GM18858 (cell line): Measurements from ENCODE around the gene MPHOSPH9.

ENCODE experiments used
- ATAC-seq: cut with Tn5 transposase; IDR thresholded peaks from one replicate; pipeline ENCODE4 v1.9.1; 2021; ENCODE audit not compliant: unreplicated experiment

Gene MPHOSPH9

GRCh38 chr12:123131291-123131832 lies 101.6 kb downstream of the MPHOSPH9 start:
- no peak for ATAC-seq

- ATAC-seq, result no peak
Observed at GRCh38 chr12:123129621-123130020, 103.3 kb downstream of the MPHOSPH9 start.

GRCh38 chr12:123127182-123127495 lies 105.8 kb downstream of the MPHOSPH9 start:
- ATAC-seq, result no peak

GRCh38 chr12:123126294-123127181 lies 106.4 kb downstream of the MPHOSPH9 start:
- ATAC-seq, result no peak

GRCh38 chr12:123122626-123123025 lies 110.3 kb downstream of the MPHOSPH9 start:
- no peak for ATAC-seq

- ATAC-seq, result no peak
Observed at GRCh38 chr12:123121670-123122069, 111.3 kb downstream of the MPHOSPH9 start.

- peak; percentile 19 for ATAC-seq
Observed at GRCh38 chr12:123120452-123121166, 112.3 kb downstream of the MPHOSPH9 start.

- peak; percentile 83 for ATAC-seq
Observed at GRCh38 chr12:123119808-123120207, 113.1 kb downstream of the MPHOSPH9 start.

- no peak for ATAC-seq
Observed at GRCh38 chr12:123118497-123118896, 114.4 kb downstream of the MPHOSPH9 start.

- ATAC-seq, result no peak
Observed at GRCh38 chr12:123115409-123116121, 117.4 kb downstream of the MPHOSPH9 start.

- ATAC-seq, result no peak
Observed at GRCh38 chr12:123114304-123115083, 118.4 kb downstream of the MPHOSPH9 start.

GRCh38 chr12:123113026-123113425 lies 119.9 kb downstream of the MPHOSPH9 start:
- ATAC-seq, result no peak

GRCh38 chr12:123111498-123112165 lies 121.3 kb downstream of the MPHOSPH9 start:
- ATAC-seq, result no peak

- ATAC-seq, result no peak
Observed at GRCh38 chr12:123109319-123109772, 123.6 kb downstream of the MPHOSPH9 start.

- no peak for ATAC-seq
Observed at GRCh38 chr12:123108682-123109066, 124.3 kb downstream of the MPHOSPH9 start.

- no peak for ATAC-seq
Observed at GRCh38 chr12:123107926-123108681, 124.8 kb downstream of the MPHOSPH9 start.

- ATAC-seq, result no peak
Observed at GRCh38 chr12:123106640-123107359, 126.1 kb downstream of the MPHOSPH9 start.

GRCh38 chr12:123105211-123105826 lies 127.6 kb downstream of the MPHOSPH9 start:
- no peak for ATAC-seq
